Hepatocyte (in vitro differentiated cells): Measurements from ENCODE around the gene CFAP92.

Source experiments
- EZH2phosphoT487 ChIP-seq: fragments of 200-600 bp; sonication (generic); IDR thresholded peaks from one replicate; pipeline ENCODE4 v1.6.1; 2018; ENCODE audit warnings: antibody characterized with exemption, mild to moderate bottlenecking, low read depth, moderate library complexity; ENCODE audit not compliant: unreplicated experiment, severe bottlenecking
- TF ChIP-seq, protein P1 (sequence below): fragments of 200-600 bp; sonication (generic); IDR thresholded peaks from 2 replicates; pipeline ENCODE4 v1.5.1; 2016; ENCODE audit warnings: antibody characterized with exemption, mild to moderate bottlenecking; ENCODE audit not compliant: poor library complexity

- TF ChIP-seq, protein P1, sequence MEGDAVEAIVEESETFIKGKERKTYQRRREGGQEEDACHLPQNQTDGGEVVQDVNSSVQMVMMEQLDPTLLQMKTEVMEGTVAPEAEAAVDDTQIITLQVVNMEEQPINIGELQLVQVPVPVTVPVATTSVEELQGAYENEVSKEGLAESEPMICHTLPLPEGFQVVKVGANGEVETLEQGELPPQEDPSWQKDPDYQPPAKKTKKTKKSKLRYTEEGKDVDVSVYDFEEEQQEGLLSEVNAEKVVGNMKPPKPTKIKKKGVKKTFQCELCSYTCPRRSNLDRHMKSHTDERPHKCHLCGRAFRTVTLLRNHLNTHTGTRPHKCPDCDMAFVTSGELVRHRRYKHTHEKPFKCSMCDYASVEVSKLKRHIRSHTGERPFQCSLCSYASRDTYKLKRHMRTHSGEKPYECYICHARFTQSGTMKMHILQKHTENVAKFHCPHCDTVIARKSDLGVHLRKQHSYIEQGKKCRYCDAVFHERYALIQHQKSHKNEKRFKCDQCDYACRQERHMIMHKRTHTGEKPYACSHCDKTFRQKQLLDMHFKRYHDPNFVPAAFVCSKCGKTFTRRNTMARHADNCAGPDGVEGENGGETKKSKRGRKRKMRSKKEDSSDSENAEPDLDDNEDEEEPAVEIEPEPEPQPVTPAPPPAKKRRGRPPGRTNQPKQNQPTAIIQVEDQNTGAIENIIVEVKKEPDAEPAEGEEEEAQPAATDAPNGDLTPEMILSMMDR, result peak; percentile 17
- no peak for TF ChIP-seq EZH2phosphoT487
Measured at GRCh38 chr3:129003578-129004112, 9.8 kb upstream of the CFAP92 start.
